ENCODE results near the gene XRN2. TPM values are rescaled to one million over a fixed set of nuclear protein-coding genes. Genes with fewer than 3 reads are reported as not detected.

XRN2 gene
- total and polyA plus RNA-seq, 4 donors, result 20.9 to 40.3 (median 25.2) TPM

GRCh38 chr20:21257192-21257591, 45.9 kb upstream of the XRN2 start:
- no peak for DNase-seq (ENCODE audit: low spot score)
- H3K9me3 ChIP-seq (ENCODE audit: control insufficient read depth in 4 of 4, low read length in 3 of 4), result no peaks in the 10 kb centered on the region
- no peak overlapping the region for H3K9ac ChIP-seq (ENCODE audit: low read depth in 1 of 2, low read length in 2 of 2)
- TF ChIP-seq FOXA2 (IDR thresholded peaks at IDR 0.05) (no peak), HNF4A (conservative IDR thresholded peaks at IDR 0.05) (no peak)
- no peaks in the 10 kb centered on the region for H3K27me3 ChIP-seq (ENCODE audit: control insufficient read depth in 4 of 4, insufficient read depth in 4 of 4, low read length in 3 of 4)
- WGBS, result 51% methylated on average over 3 of the region's 3 CpGs
- H3K4me1 ChIP-seq (ENCODE audit: control insufficient read depth in 4 of 4, insufficient read depth in 4 of 4, low read length in 3 of 4), result no peaks in the 10 kb centered on the region
- no peak overlapping the region for H3K4me3 ChIP-seq (ENCODE audit: low read depth in 1 of 3, low read length in 3 of 3)
- H3K27ac ChIP-seq (ENCODE audit: low read depth in 1 of 2, low read length in 2 of 2), result no peak overlapping the region
- H3K36me3 ChIP-seq (ENCODE audit: control insufficient read depth in 4 of 4, insufficient read depth in 3 of 4, low read depth in 1 of 4, low read length in 3 of 4), result no peaks in the 10 kb centered on the region

- Histone ChIP-seq H3K36me3 (ENCODE audit: control insufficient read depth in 4 of 4, insufficient read depth in 3 of 4, low read depth in 1 of 4, low read length in 3 of 4) (no peaks in the 10 kb centered on the region), H3K9me3 (ENCODE audit: control insufficient read depth in 4 of 4, low read length in 3 of 4) (no peaks in the 10 kb centered on the region), H3K9ac (ENCODE audit: low read depth in 1 of 2, low read length in 2 of 2) (no peak overlapping the region), H3K27ac (ENCODE audit: low read depth in 1 of 2, low read length in 2 of 2) (no peak overlapping the region), H3K4me1 (ENCODE audit: control insufficient read depth in 4 of 4, insufficient read depth in 4 of 4, low read length in 3 of 4) (no peaks in the 10 kb centered on the region), H3K27me3 (ENCODE audit: control insufficient read depth in 4 of 4, insufficient read depth in 4 of 4, low read length in 3 of 4) (no peaks in the 10 kb centered on the region), H3K4me3 (ENCODE audit: low read depth in 1 of 3, low read length in 3 of 3) (no peak overlapping the region)
- 95% methylated on average over 6 of the region's 6 CpGs for WGBS
- TF ChIP-seq ATF3 (IDR thresholded peaks at IDR 0.05), result no peak
- no peak for DNase-seq (ENCODE audit: low spot score)
These were observed 44.7 kb upstream of the XRN2 start for GRCh38 chr20:21258411-21258810.

DNA sequence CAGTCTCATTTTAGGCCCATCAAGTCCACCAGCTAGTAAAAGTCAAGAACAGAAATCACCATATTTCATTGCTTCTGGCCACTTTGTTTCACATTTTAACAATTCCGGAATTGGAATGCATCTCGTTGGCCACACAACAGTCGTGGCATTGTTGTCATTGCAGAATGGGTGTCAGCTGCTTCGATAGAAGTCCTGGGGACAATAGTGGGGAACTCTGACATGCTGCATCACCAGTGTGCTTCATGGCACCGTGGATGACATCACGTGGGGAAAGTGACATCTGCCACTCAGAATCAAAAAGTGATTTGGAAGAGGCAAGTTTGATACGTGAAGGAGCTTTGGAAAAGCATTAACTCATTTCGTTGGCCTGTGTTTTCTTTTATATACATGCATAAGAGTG, 43.8 kb upstream of the XRN2 start:
- no peak for DNase-seq (ENCODE audit: low spot score)
- WGBS, result 89% methylated on average over 8 of the region's 8 CpGs
- TF ChIP-seq, protein P1, sequence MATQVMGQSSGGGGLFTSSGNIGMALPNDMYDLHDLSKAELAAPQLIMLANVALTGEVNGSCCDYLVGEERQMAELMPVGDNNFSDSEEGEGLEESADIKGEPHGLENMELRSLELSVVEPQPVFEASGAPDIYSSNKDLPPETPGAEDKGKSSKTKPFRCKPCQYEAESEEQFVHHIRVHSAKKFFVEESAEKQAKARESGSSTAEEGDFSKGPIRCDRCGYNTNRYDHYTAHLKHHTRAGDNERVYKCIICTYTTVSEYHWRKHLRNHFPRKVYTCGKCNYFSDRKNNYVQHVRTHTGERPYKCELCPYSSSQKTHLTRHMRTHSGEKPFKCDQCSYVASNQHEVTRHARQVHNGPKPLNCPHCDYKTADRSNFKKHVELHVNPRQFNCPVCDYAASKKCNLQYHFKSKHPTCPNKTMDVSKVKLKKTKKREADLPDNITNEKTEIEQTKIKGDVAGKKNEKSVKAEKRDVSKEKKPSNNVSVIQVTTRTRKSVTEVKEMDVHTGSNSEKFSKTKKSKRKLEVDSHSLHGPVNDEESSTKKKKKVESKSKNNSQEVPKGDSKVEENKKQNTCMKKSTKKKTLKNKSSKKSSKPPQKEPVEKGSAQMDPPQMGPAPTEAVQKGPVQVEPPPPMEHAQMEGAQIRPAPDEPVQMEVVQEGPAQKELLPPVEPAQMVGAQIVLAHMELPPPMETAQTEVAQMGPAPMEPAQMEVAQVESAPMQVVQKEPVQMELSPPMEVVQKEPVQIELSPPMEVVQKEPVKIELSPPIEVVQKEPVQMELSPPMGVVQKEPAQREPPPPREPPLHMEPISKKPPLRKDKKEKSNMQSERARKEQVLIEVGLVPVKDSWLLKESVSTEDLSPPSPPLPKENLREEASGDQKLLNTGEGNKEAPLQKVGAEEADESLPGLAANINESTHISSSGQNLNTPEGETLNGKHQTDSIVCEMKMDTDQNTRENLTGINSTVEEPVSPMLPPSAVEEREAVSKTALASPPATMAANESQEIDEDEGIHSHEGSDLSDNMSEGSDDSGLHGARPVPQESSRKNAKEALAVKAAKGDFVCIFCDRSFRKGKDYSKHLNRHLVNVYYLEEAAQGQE (IDR thresholded peaks at IDR 0.05), result no peak
- TF ChIP-seq FOXA2 (IDR thresholded peaks at IDR 0.05) (no peak), EGR1 (IDR thresholded peaks at IDR 0.05; ENCODE audit: low read depth in 2 of 2) (no peak), FOXA1 (IDR thresholded peaks at IDR 0.05) (no peak), HNF4G (IDR thresholded peaks at IDR 0.05) (no peak), JUND (IDR thresholded peaks at IDR 0.05) (no peak), GABPA (IDR thresholded peaks at IDR 0.05 in 1 of 2, conservative IDR thresholded peaks at IDR 0.05 in 1 of 2) (no peak), NR2F2 (IDR thresholded peaks at IDR 0.05) (no peak), MAX (IDR thresholded peaks at IDR 0.05) (no peak), ZBTB33 (IDR thresholded peaks at IDR 0.05) (no peak)
- TF ChIP-seq, protein P2, sequence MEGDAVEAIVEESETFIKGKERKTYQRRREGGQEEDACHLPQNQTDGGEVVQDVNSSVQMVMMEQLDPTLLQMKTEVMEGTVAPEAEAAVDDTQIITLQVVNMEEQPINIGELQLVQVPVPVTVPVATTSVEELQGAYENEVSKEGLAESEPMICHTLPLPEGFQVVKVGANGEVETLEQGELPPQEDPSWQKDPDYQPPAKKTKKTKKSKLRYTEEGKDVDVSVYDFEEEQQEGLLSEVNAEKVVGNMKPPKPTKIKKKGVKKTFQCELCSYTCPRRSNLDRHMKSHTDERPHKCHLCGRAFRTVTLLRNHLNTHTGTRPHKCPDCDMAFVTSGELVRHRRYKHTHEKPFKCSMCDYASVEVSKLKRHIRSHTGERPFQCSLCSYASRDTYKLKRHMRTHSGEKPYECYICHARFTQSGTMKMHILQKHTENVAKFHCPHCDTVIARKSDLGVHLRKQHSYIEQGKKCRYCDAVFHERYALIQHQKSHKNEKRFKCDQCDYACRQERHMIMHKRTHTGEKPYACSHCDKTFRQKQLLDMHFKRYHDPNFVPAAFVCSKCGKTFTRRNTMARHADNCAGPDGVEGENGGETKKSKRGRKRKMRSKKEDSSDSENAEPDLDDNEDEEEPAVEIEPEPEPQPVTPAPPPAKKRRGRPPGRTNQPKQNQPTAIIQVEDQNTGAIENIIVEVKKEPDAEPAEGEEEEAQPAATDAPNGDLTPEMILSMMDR (IDR thresholded peaks at IDR 0.05; ENCODE audit: low read depth, low read length, missing input control), result no peak
- H3K4me3 ChIP-seq (ENCODE audit: low read depth in 1 of 3, low read length in 3 of 3), result no peak overlapping the region
- no peaks in the 10 kb centered on the region for H3K27me3 ChIP-seq (ENCODE audit: control insufficient read depth in 4 of 4, insufficient read depth in 4 of 4, low read length in 3 of 4)
- H3K36me3 ChIP-seq (ENCODE audit: control insufficient read depth in 4 of 4, insufficient read depth in 3 of 4, low read depth in 1 of 4, low read length in 3 of 4), result no peaks in the 10 kb centered on the region
- no peaks in the 10 kb centered on the region for H3K4me1 ChIP-seq (ENCODE audit: control insufficient read depth in 4 of 4, insufficient read depth in 4 of 4, low read length in 3 of 4)
- H3K9ac ChIP-seq (ENCODE audit: low read depth in 1 of 2, low read length in 2 of 2), result no peak overlapping the region
- H3K27ac ChIP-seq (ENCODE audit: low read depth in 1 of 2, low read length in 2 of 2), result no peak overlapping the region
- H3K9me3 ChIP-seq (ENCODE audit: control insufficient read depth in 4 of 4, low read length in 3 of 4), result no peaks in the 10 kb centered on the region

All from liver (tissue), 9 donors.